Measurements from ENCODE around the gene RAG2.

DNA sequence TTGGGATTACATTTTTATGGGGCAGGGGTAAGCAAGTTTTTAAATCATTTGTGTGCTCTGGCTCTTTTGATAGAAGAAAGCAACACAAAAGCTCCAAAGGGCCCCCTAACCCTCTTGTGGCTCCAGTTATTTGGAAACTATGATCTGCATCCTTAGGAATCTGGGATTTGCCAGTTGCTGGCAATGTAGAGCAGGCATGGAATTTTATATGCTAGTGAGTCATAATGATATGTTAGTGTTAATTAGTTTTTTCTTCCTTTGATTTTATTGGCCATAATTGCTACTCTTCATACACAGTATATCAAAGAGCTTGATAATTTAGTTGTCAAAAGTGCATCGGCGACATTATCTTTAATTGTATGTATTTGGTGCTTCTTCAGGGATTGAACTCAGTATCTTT lies 20.2 kb downstream of the RAG2 start:
- TF ChIP-seq POLR2A (IDR thresholded peaks at IDR 0.05; ENCODE audit: low read depth, low read length) (no peak), RAD21 (IDR thresholded peaks at IDR 0.05; ENCODE audit: low read length) (no peak), SMC3 (IDR thresholded peaks at IDR 0.05; ENCODE audit: low read depth, low read length) (no peak), RFX5 (IDR thresholded peaks at IDR 0.05; ENCODE audit: low read depth, low read length) (no peak)
- TF ChIP-seq, protein P1, sequence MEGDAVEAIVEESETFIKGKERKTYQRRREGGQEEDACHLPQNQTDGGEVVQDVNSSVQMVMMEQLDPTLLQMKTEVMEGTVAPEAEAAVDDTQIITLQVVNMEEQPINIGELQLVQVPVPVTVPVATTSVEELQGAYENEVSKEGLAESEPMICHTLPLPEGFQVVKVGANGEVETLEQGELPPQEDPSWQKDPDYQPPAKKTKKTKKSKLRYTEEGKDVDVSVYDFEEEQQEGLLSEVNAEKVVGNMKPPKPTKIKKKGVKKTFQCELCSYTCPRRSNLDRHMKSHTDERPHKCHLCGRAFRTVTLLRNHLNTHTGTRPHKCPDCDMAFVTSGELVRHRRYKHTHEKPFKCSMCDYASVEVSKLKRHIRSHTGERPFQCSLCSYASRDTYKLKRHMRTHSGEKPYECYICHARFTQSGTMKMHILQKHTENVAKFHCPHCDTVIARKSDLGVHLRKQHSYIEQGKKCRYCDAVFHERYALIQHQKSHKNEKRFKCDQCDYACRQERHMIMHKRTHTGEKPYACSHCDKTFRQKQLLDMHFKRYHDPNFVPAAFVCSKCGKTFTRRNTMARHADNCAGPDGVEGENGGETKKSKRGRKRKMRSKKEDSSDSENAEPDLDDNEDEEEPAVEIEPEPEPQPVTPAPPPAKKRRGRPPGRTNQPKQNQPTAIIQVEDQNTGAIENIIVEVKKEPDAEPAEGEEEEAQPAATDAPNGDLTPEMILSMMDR (conservative IDR thresholded peaks at IDR 0.05; ENCODE audit: low read depth, low read length) = no peak
- TF ChIP-seq, protein P2, sequence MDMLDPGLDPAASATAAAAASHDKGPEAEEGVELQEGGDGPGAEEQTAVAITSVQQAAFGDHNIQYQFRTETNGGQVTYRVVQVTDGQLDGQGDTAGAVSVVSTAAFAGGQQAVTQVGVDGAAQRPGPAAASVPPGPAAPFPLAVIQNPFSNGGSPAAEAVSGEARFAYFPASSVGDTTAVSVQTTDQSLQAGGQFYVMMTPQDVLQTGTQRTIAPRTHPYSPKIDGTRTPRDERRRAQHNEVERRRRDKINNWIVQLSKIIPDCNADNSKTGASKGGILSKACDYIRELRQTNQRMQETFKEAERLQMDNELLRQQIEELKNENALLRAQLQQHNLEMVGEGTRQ (IDR thresholded peaks at IDR 0.05; ENCODE audit: low read depth, low read length) = no peak
